HepG2 (cell line): ENCODE measurements around the gene KMT5C. TPM values are rescaled to one million over a fixed set of nuclear protein-coding genes. Genes with fewer than 3 reads are reported as not detected.

Source experiments
- ATAC-seq: fragments of 200-7000 bp; cut with Tn5 transposase; 3 replicates; pipeline ENCODE4 v1.9.1; 2020; ENCODE audit warnings: mild to moderate bottlenecking, moderate library complexity
- BruUV-seq: library from RNA; stranded (reverse); fragments of 400-500 nt; replicated peaks from 2 replicates; lab custom pipeline; 2021; lab: Mats Ljungman, UMichigan
- CTCF ChIA-PET: fragments of 300-600 bp; formaldehyde crosslinking; extraction: SDS; loops from one replicate; lab custom pipeline; 2021; ENCODE audit warnings: low total read pairs, inconsistent platforms, low intra/inter-chr PET ratio; lab: Yijun Ruan, JAX
- POLR2A ChIA-PET: fragments of 350-600 bp; sonication (Branson Sonifier 250); formaldehyde crosslinking; loops from one replicate; lab custom pipeline; 2020; ENCODE audit warnings: antibody characterized with exemption, inconsistent platforms; lab: Yijun Ruan, JAX
- DNase-seq: peaks from one replicate; pipeline ENCODE4 v3.0.0-alpha.2; 2015; ENCODE audit warnings: low spot score
- FAIRE-seq: peaks from 3 replicates; lab custom pipeline; 2011; peaks lifted over from hg19 to GRCh38; lab: Jason Lieb, UNC
- H2AFZ ChIP-seq: one replicate; pipeline ENCODE4 v1.6.1; 2011; ENCODE audit warnings: low read length, inconsistent platforms
- H3K27ac ChIP-seq: fragments of 300-600 bp; 3 replicates; pipeline ENCODE4 v1.8.0; 2011; ENCODE audit warnings: mixed run types, mild to moderate bottlenecking, mixed read lengths, low read length, inconsistent platforms; ENCODE audit not compliant: insufficient read depth; ENCODE audit errors: extremely low read length
- H3K27me3 ChIP-seq, 2 experiments: fragments of 200-600 bp in 1 of 2; 2 replicates in 1 of 2; 3 replicates in 1 of 2; pipeline versions ENCODE4 v1.6.0 to v1.8.0; 2011; ENCODE audit warnings: low read length in 2 of 2, mild to moderate bottlenecking in 2 of 2, moderate library complexity in 2 of 2, inconsistent platforms in 1 of 2; ENCODE audit not compliant: insufficient read depth in 2 of 2, control insufficient read depth in 1 of 2
- H3K36me3 ChIP-seq, 2 experiments: fragments of 200-600 bp in 1 of 2; replicated peaks in 1 of 2; 2 replicates in 1 of 2; 3 replicates in 1 of 2; pipeline versions ENCODE4 v1.5.1 to v1.8.0; 2011; ENCODE audit warnings: low read length in 2 of 2, inconsistent platforms in 1 of 2; ENCODE audit not compliant: insufficient read depth in 2 of 2, control insufficient read depth in 1 of 2
- H3K4me1 ChIP-seq: 2 replicates; pipeline ENCODE4 v1.5.1; 2012; ENCODE audit warnings: low read length, inconsistent platforms; ENCODE audit not compliant: insufficient read depth
- H3K4me2 ChIP-seq: 2 replicates; pipeline ENCODE4 v1.6.0; 2011; ENCODE audit warnings: low read depth, low read length, inconsistent platforms
- H3K4me3 ChIP-seq, 3 experiments: fragments of 200-600 bp in 1 of 3; sonication (generic), shearing (Covaris generic) in 1 of 3; replicated peaks in 1 of 3; 2 replicates each; pipeline ENCODE4 v1.5.1; 2011 to 2016; ENCODE audit warnings: low read length in 3 of 3, inconsistent platforms in 2 of 3, low read depth in 2 of 3, mild to moderate bottlenecking in 2 of 3, control low read depth in 1 of 3, mixed read lengths in 1 of 3; ENCODE audit not compliant: insufficient read depth in 1 of 3
- H3K79me2 ChIP-seq: one replicate; pipeline ENCODE4 v1.6.1; 2011; ENCODE audit warnings: low read length, inconsistent platforms; ENCODE audit not compliant: insufficient read depth
- H3K9ac ChIP-seq: 2 replicates; pipeline ENCODE4 v1.6.0; 2011; ENCODE audit warnings: mild to moderate bottlenecking, low read depth, low read length, inconsistent platforms; ENCODE audit not compliant: insufficient read depth
- H3K9me3 ChIP-seq: 2 replicates; pipeline ENCODE4 v1.5.1; 2012; ENCODE audit warnings: mild to moderate bottlenecking, low read length
- H4K20me1 ChIP-seq: 2 replicates; pipeline ENCODE4 v1.6.0; 2011; ENCODE audit warnings: inconsistent platforms, mild to moderate bottlenecking, low read length, moderate library complexity; ENCODE audit not compliant: insufficient read depth
- AHR ChIP-seq: IDR thresholded peaks from 2 replicates; pipeline ENCODE4 v1.6.1; 2018; ENCODE audit warnings: missing genetic modification reagents, missing compliant biosample characterization
- CTCF ChIP-seq: sonication (generic); formaldehyde crosslinking; IDR thresholded peaks from 2 replicates; pipeline ENCODE4 v1.5.0; 2020; ENCODE audit warnings: mild to moderate bottlenecking, missing genetic modification reagents, moderate library complexity
- HNRNPK ChIP-seq: fragments of 200-400 bp; formaldehyde crosslinking; IDR thresholded peaks from 2 replicates; pipeline ENCODE4 v1.6.1; 2018; ENCODE audit warnings: low read length, low read depth, moderate library complexity, mild to moderate bottlenecking; ENCODE audit not compliant: poor library complexity, severe bottlenecking
- JUNB ChIP-seq: sonication (generic); formaldehyde crosslinking; IDR thresholded peaks from 2 replicates; pipeline ENCODE4 v1.8.0; 2022; ENCODE audit warnings: missing genetic modification reagents, mild to moderate bottlenecking, borderline replicate concordance
- MBNL3 ChIP-seq: fragments of 250-450 bp; sonication (Bioruptor Pico); conservative IDR thresholded peaks from 2 replicates; pipeline ENCODE4 v1.8.0; 2022; ENCODE audit warnings: mild to moderate bottlenecking, inconsistent platforms
- SAFB2 ChIP-seq: sonication (generic); formaldehyde crosslinking; IDR thresholded peaks from 2 replicates; pipeline ENCODE4 v1.5.1; 2020; ENCODE audit warnings: missing genetic modification reagents, low read depth, mild to moderate bottlenecking, borderline replicate concordance
- UBTF ChIP-seq: sonication (generic); formaldehyde crosslinking; IDR thresholded peaks from 2 replicates; pipeline ENCODE4 v1.4.0; 2020; ENCODE audit warnings: mild to moderate bottlenecking, missing genetic modification reagents
- ZBTB2 ChIP-seq: sonication (generic); formaldehyde crosslinking; IDR thresholded peaks from 2 replicates; pipeline ENCODE4 v1.8.0; 2022; ENCODE audit warnings: low read depth, missing genetic modification reagents
- ZBTB3 ChIP-seq: sonication (generic); formaldehyde crosslinking; IDR thresholded peaks from 2 replicates; pipeline ENCODE4 v1.4.0; 2020; ENCODE audit warnings: low read depth, mild to moderate bottlenecking, moderate library complexity, missing genetic modification reagents, borderline replicate concordance
- ZFP36 ChIP-seq: fragments of 150-350 bp; IDR thresholded peaks from 2 replicates; pipeline ENCODE4 v1.6.1; 2018; ENCODE audit warnings: borderline replicate concordance, low read length, low read depth; ENCODE audit not compliant: partially characterized antibody
- ZKSCAN5 ChIP-seq: sonication (generic); formaldehyde crosslinking; IDR thresholded peaks from 2 replicates; pipeline ENCODE4 v1.5.1; 2020; ENCODE audit warnings: mild to moderate bottlenecking, missing genetic modification reagents
- ZNF230 ChIP-seq: sonication (generic); formaldehyde crosslinking; IDR thresholded peaks from 2 replicates; pipeline ENCODE4 v1.4.0; 2020; ENCODE audit warnings: mild to moderate bottlenecking, missing genetic modification reagents
- ZNF296 ChIP-seq: sonication (generic); formaldehyde crosslinking; conservative IDR thresholded peaks from 2 replicates; pipeline ENCODE4 v1.5.0; 2020; ENCODE audit warnings: mild to moderate bottlenecking, missing genetic modification reagents
- ZNF780A ChIP-seq: sonication (generic); formaldehyde crosslinking; IDR thresholded peaks from 2 replicates; pipeline ENCODE4 v1.8.0; 2022; ENCODE audit warnings: mild to moderate bottlenecking, missing genetic modification reagents, moderate library complexity
- whole genome bisulfite sequencing: methylation state at CpG from one replicate; pipeline ENCODE4 v1.1.6; 2017; ENCODE audit warnings: low lambda C conversion rate; 5-methylcytosine and 5-hydroxymethylcytosine counted together
- in situ Hi-C: cut with HindIII; loops from 2 replicates; pipeline ENCODE4 v1.10.0; 2017; ENCODE audit warnings: low pct_unique_long_range_greater_than_20kb; ENCODE audit not compliant: extremely low pct_ligation_motif_present
- intact Hi-C: fragments of 100-400 bp; cut with micrococcal nuclease; formaldehyde crosslinking; loops from one replicate; pipeline ENCODE4 v1.10.0; 2022; ENCODE audit not compliant: unreplicated experiment
- polyA plus RNA-seq, 8 experiments: library from polyadenylated mRNA; depleted of rRNA in 3 of 8; stranded (reverse) in 7 of 8; unstranded in 1 of 8; fragments of >200 nt; fragmentation: Illumina TruSeq in 4 of 8; extraction: Trizol in 4 of 8; gene quantifications; 2 replicates each; pipeline versions ENCODE4 v1.2.1 to v1.2.3, GENCODE V29; 2011 to 2016; ENCODE audit warnings: low read depth in 4 of 8, missing spikeins in 1 of 8, mixed read lengths in 1 of 8; ENCODE audit not compliant: insufficient read depth in 1 of 8
- total RNA-seq, 5 experiments: library from RNA; depleted of rRNA; stranded (reverse); fragments of >200 nt; fragmentation: Illumina TruSeq; extraction: Trizol; gene quantifications; 2 replicates each; pipeline ENCODE4 v1.2.3, GENCODE V29; 2016; ENCODE audit warnings: low read depth in 1 of 5

The KMT5C gene
- total and polyA plus RNA-seq, 2 of the 13 experiments (the other 11 are each of a cell fraction or from before 2014, with no cell fraction given), result 5.5 to 9.0 TPM

DNA sequence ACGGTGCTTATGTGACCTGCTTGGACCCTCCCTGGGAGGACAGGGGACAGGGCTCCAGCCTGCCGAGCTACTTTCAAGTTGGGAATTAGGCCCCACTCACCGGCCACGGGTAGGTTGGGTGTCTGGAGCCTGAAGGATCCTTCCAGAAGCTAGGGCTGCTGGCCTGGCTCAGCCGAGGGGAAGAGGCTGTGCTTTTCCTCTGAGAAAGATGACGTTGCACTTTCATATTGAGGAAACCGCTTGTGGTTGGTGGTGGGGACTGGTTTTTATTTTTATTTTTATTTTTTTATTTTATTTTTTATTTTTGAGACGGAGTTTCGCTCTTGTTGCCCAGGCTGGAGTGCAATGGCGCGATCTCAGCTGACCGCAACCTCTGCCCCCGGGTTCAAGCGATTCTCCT is 14.5 kb upstream of the KMT5C start, which contains the start of gene TMEM150B:
Gene TMEM150B, minus strand, starts transcription at position 170 of the 400 bp plus-strand sequence. CDS start 4,305 bp downstream, outside the sequence.
- no peak for FAIRE-seq
- H3K4me2 ChIP-seq, result no peak within 1 kb of the TSS; the same call in 1 of the 2 replicates

More for the DNA sequence above, 14.5 kb upstream of the KMT5C start, which contains the start of gene TMEM150B:
- H3K27ac ChIP-seq, result no peak within 1 kb of the TSS
- no peak for DNase-seq
- no peaks in the 10 kb centered on the region for H3K9me3 ChIP-seq
- H3K4me1 ChIP-seq, result peaks cover 55% of the 10 kb centered on the region
- H3K4me3 ChIP-seq, result no peak within 1 kb of the TSS
- TF ChIP-seq UBTF (CRISPR knock-in tag) (no peak), HNRNPK (no peak), ZBTB3 (CRISPR knock-in tag) (no peak), ZNF296 (no peak), MBNL3 (CRISPR knock-in tag) (no peak), CTCF (CRISPR knock-in tag) (no peak), AHR (CRISPR knock-in tag) (no peak), ZFP36 (no peak), ZBTB2 (CRISPR knock-in tag) (no peak), ZKSCAN5 (no peak), JUNB (CRISPR knock-in tag) (no peak), ZNF780A (no peak), SAFB2 (CRISPR knock-in tag) (no peak), ZNF230 (no peak)
- ATAC-seq, result no peak
- no peak within 1 kb of the TSS for H3K9ac ChIP-seq
- intact Hi-C loops (no loop called here), in situ Hi-C loops (no loop called here)
- H3K36me3 ChIP-seq, result no peaks in the 10 kb centered on the region
- no peaks in the 10 kb centered on the region; a peak in 1 of 5 replicates for H3K27me3 ChIP-seq
- BruUV-seq, result no TSS peak
- H4K20me1 ChIP-seq, result no peaks in the 10 kb centered on the region
- 73% methylated on average over 13 of the region's 14 CpGs for WGBS
- H3K79me2 ChIP-seq, result no peaks in the 10 kb centered on the region
- H2AFZ ChIP-seq, result no peak within 1 kb of the TSS
- ChIA-PET CTCF (no interaction called here), POLR2A (no interaction called here)
